Measurements from ENCODE around the gene NPC1. TPM values are rescaled to one million over a fixed set of nuclear protein-coding genes. Genes with fewer than 3 reads are reported as not detected.

Gene NPC1
- polyA plus RNA-seq, 2 of the 4 experiments (the other 2 are of a cell fraction) = 42.5 to 61.4 TPM

GRCh38 chr18:23534276-23534675 is 52.0 kb downstream of the NPC1 start:
- POLR2A ChIA-PET = no interaction called here
- ATAC-seq = no peak
- CTCF ChIA-PET = no interaction called here
- 98% methylated on average over 16 of the region's 16 CpGs for WGBS (ENCODE audit: missing lambda C conversion rate)
- no peak overlapping the region for H3K4me2 ChIP-seq
- H3K4me3 ChIP-seq = no peak overlapping the region
- H3K4me1 ChIP-seq = peaks cover 14% of the 10 kb centered on the region
- H3K9me3 ChIP-seq = no peaks in the 10 kb centered on the region
- DNase-seq (ENCODE audit: low read depth in 1 of 2, low spot score in 1 of 2) = no peak
- TF ChIP-seq, protein P1, sequence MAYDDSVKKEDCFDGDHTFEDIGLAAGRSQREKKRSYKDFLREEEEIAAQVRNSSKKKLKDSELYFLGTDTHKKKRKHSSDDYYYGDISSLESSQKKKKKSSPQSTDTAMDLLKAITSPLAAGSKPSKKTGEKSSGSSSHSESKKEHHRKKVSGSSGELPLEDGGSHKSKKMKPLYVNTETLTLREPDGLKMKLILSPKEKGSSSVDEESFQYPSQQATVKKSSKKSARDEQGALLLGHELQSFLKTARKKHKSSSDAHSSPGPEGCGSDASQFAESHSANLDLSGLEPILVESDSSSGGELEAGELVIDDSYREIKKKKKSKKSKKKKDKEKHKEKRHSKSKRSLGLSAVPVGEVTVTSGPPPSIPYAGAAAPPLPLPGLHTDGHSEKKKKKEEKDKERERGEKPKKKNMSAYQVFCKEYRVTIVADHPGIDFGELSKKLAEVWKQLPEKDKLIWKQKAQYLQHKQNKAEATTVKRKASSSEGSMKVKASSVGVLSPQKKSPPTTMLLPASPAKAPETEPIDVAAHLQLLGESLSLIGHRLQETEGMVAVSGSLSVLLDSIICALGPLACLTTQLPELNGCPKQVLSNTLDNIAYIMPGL (CRISPR knock-in tag; IDR thresholded peaks at IDR 0.05; ENCODE audit: borderline replicate concordance) = no peak
- no peak for TF ChIP-seq SMC3 (IDR thresholded peaks at IDR 0.05)
- TF ChIP-seq NR3C1 (IDR thresholded peaks at IDR 0.05) = no peak
- no peak for TF ChIP-seq SREBF2 (IDR thresholded peaks at IDR 0.05)
- no peak for TF ChIP-seq USF2 (IDR thresholded peaks at IDR 0.05)
- no peak for TF ChIP-seq FOXS1 (CRISPR knock-in tag; IDR thresholded peaks at IDR 0.05)
- TF ChIP-seq RARB (CRISPR knock-in tag; IDR thresholded peaks at IDR 0.05) = no peak
- TF ChIP-seq HDAC2 (IDR thresholded peaks at IDR 0.05) = no peak
- TF ChIP-seq, protein P2, sequence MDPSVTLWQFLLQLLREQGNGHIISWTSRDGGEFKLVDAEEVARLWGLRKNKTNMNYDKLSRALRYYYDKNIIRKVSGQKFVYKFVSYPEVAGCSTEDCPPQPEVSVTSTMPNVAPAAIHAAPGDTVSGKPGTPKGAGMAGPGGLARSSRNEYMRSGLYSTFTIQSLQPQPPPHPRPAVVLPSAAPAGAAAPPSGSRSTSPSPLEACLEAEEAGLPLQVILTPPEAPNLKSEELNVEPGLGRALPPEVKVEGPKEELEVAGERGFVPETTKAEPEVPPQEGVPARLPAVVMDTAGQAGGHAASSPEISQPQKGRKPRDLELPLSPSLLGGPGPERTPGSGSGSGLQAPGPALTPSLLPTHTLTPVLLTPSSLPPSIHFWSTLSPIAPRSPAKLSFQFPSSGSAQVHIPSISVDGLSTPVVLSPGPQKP (IDR thresholded peaks at IDR 0.05; ENCODE audit: low read depth, low read length) = no peak
- TF ChIP-seq ESRRA (IDR thresholded peaks at IDR 0.05; ENCODE audit: borderline replicate concordance, low read length) = no peak
- no peak for TF ChIP-seq RNF2 (IDR thresholded peaks at IDR 0.05; ENCODE audit: borderline replicate concordance, low read depth)
- no peak for TF ChIP-seq HOXB5 (CRISPR knock-in tag; IDR thresholded peaks at IDR 0.05)
- TF ChIP-seq, protein P3, sequence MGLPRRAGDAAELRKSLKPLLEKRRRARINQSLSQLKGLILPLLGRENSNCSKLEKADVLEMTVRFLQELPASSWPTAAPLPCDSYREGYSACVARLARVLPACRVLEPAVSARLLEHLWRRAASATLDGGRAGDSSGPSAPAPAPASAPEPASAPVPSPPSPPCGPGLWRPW (IDR thresholded peaks at IDR 0.05) = no peak
- TF ChIP-seq, protein P4, sequence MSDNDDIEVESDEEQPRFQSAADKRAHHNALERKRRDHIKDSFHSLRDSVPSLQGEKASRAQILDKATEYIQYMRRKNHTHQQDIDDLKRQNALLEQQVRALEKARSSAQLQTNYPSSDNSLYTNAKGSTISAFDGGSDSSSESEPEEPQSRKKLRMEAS (IDR thresholded peaks at IDR 0.05) = no peak
- TF ChIP-seq MAZ (IDR thresholded peaks at IDR 0.05; ENCODE audit: borderline replicate concordance, low read depth, low read length) = no peak
- TF ChIP-seq NFE2L2 (conservative IDR thresholded peaks at IDR 0.05; ENCODE audit: low read length) = no peak
- no peak for TF ChIP-seq HOXB13 (CRISPR knock-in tag; IDR thresholded peaks at IDR 0.05; ENCODE audit: low read depth)
- TF ChIP-seq ZC3H11A (IDR thresholded peaks at IDR 0.05) = no peak
- no peak for TF ChIP-seq REST (IDR thresholded peaks at IDR 0.05)
- no peak overlapping the region for H3K27ac ChIP-seq
- no peak for FAIRE-seq

DNA sequence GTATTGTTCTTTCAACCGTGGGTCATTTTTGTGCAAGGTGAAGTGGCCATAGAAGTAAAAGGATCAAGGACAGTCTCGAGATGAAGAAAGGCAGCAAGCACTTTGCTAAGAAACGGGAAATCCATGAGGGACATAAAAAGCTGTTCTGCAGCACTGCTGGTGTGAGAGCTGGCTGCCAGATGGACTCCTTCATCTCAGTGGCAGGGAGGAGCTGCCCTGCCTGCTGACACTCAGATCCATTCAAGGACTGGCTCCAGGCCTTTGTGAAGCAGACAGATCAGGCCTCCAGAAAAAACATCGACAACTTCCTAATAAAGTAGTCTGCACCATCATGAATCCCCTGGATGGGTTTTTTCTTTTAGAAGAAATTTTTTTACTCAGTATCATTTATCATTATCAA is 53.5 kb downstream of the NPC1 start:
- ATAC-seq (no peak), DNase-seq (ENCODE audit: low read depth in 1 of 2, low spot score in 1 of 2) (no peak), FAIRE-seq (no peak)
- Histone ChIP-seq H3K4me3 (no peak overlapping the region), H3K4me1 (peaks cover 25% of the 10 kb centered on the region), H3K9me3 (no peaks in the 10 kb centered on the region), H3K27ac (no peak overlapping the region), H3K4me2 (no peak overlapping the region)
- CTCF ChIA-PET = interaction anchor here (0.9 kb wide), 1 partner anchor 17 kb away, joined by 3 read pairs; no protein-coding TSS in a partner anchor
- TF ChIP-seq JUN (IDR thresholded peaks at IDR 0.05) (no peak), TFCP2L1 (CRISPR knock-in tag; IDR thresholded peaks at IDR 0.05) (no peak), BHLHE40 (IDR thresholded peaks at IDR 0.05; ENCODE audit: low read depth, low read length) (no peak), EHF (CRISPR knock-in tag; IDR thresholded peaks at IDR 0.05) (no peak), CHD4 (IDR thresholded peaks at IDR 0.05; ENCODE audit: borderline replicate concordance) (no peak), RNF2 (IDR thresholded peaks at IDR 0.05; ENCODE audit: borderline replicate concordance, low read depth) (no peak), ZSCAN20 (CRISPR knock-in tag; IDR thresholded peaks at IDR 0.05) (no peak), CEBPB (IDR thresholded peaks at IDR 0.05) (no peak), CBX2 (IDR thresholded peaks at IDR 0.05; ENCODE audit: borderline replicate concordance, low read depth) (no peak), PHF8 (IDR thresholded peaks at IDR 0.05; ENCODE audit: borderline replicate concordance, low read depth) (no peak), ZFP36 (IDR thresholded peaks at IDR 0.05; ENCODE audit: borderline replicate concordance, partially characterized antibody) (no peak), JUNB (IDR thresholded peaks at IDR 0.05) (no peak), KDM1A (IDR thresholded peaks at IDR 0.05; ENCODE audit: low read depth) (no peak), RAD21 (conservative IDR thresholded peaks at IDR 0.05 in 1 of 2, IDR thresholded peaks at IDR 0.05 in 1 of 2) (no peak), CBX8 (IDR thresholded peaks at IDR 0.05) (no peak), SREBF2 (IDR thresholded peaks at IDR 0.05) (no peak), NFE2L2 (conservative IDR thresholded peaks at IDR 0.05; ENCODE audit: low read length) (no peak)
- 92% methylated on average over 4 of the region's 4 CpGs for WGBS (ENCODE audit: missing lambda C conversion rate)
- POLR2A ChIA-PET = interaction anchor here (0.6 kb wide), 1 partner anchor 10 kb away, joined by 4 read pairs; no protein-coding TSS in a partner anchor

Measured in A549 (cell line).